CD4-positive, alpha-beta T cell (primary cell): ENCODE results near the gene ZHX3. TPM values are rescaled to one million over a fixed set of nuclear protein-coding genes. Genes with fewer than 3 reads are reported as not detected.

ENCODE experiments used
- ATAC-seq: fragments of 200-7000 bp; cut with Tn5 transposase; one replicate; pipeline ENCODE4 v1.10.0; 2022; ENCODE audit warnings: mild to moderate bottlenecking; ENCODE audit not compliant: poor library complexity
- CTCF ChIA-PET: fragments of 350-600 bp; sonication (Branson Sonifier 250); formaldehyde crosslinking; loops from one replicate; lab custom pipeline; 2021; ENCODE audit warnings: antibody characterized with exemption, inconsistent platforms; lab: Charles Lee
- POLR2A ChIA-PET: fragments of 350-600 bp; sonication (Branson Sonifier 250); formaldehyde crosslinking; loops from one replicate; lab custom pipeline; 2021; ENCODE audit warnings: antibody characterized with exemption, inconsistent platforms; lab: Charles Lee
- DNase-seq, 14 experiments: peaks; one replicate each; pipeline ENCODE4 v3.0.0-alpha.2; 2013 to 2020; ENCODE audit warnings: mixed read lengths in 2 of 14
- H3K27ac ChIP-seq, 2 donors: one replicate each; pipeline versions ENCODE4 v1.5.1 to v1.7.0; 2013; ENCODE audit warnings: low read length in 2 of 2, low read depth in 1 of 2, mild to moderate bottlenecking in 1 of 2
- H3K27me3 ChIP-seq, 2 experiments: 1 replicate in 1 of 2; 2 replicates in 1 of 2; pipeline versions ENCODE4 v1.6.1 to v1.7.0; 2013; ENCODE audit warnings: low read length in 2 of 2, control low read depth in 1 of 2, mild to moderate bottlenecking in 1 of 2, moderate library complexity in 1 of 2; ENCODE audit not compliant: insufficient read depth in 2 of 2, control insufficient read depth in 1 of 2
- H3K36me3 ChIP-seq: one replicate; pipeline ENCODE4 v1.6.1; 2013; ENCODE audit warnings: low read length, control low read depth; ENCODE audit not compliant: insufficient read depth
- H3K4me1 ChIP-seq: one replicate; pipeline ENCODE4 v1.6.1; 2013; ENCODE audit warnings: low read length, control low read depth; ENCODE audit not compliant: insufficient read depth
- H3K4me3 ChIP-seq: one replicate; pipeline ENCODE4 v1.5.1; 2013; ENCODE audit warnings: mild to moderate bottlenecking, low read length, moderate library complexity
- H3K9me3 ChIP-seq, 2 experiments: 1 replicate in 1 of 2; 2 replicates in 1 of 2; pipeline versions ENCODE4 v1.6.1 to v1.7.0; 2013; ENCODE audit warnings: low read length in 2 of 2, mild to moderate bottlenecking in 2 of 2, control low read depth in 1 of 2, moderate library complexity in 1 of 2; ENCODE audit not compliant: control insufficient read depth in 1 of 2, insufficient read depth in 1 of 2
- H3K27ac Mint-ChIP-seq: one replicate; pipeline ENCODE4 v1.8.0; 2020; ENCODE audit warnings: mixed read lengths
- H3K27me3 Mint-ChIP-seq: one replicate; pipeline ENCODE4 v1.8.0; 2021; ENCODE audit warnings: mixed read lengths
- H3K36me3 Mint-ChIP-seq: one replicate; pipeline ENCODE4 v1.8.0; 2021; ENCODE audit warnings: low read depth, mixed read lengths
- H3K4me1 Mint-ChIP-seq: one replicate; pipeline ENCODE4 v1.8.0; 2021; ENCODE audit warnings: low read depth, mixed read lengths
- H3K4me3 Mint-ChIP-seq: one replicate; pipeline ENCODE4 v1.8.0; 2020; ENCODE audit warnings: mild to moderate bottlenecking, mixed read lengths
- H3K9me3 Mint-ChIP-seq: one replicate; pipeline ENCODE4 v1.8.0; 2020; ENCODE audit warnings: mixed read lengths
- intact Hi-C, 2 experiments: fragments of 100-400 bp; cut with DNase I in 1 of 2; cut with micrococcal nuclease in 1 of 2; formaldehyde crosslinking; loops; one replicate each; pipeline versions ENCODE4 v1.15.1 to v1.9.0; 2023 to 2025; cut with DNase I, micrococcal nuclease
- total RNA-seq, 174 experiments: library from RNA in 2 of 174; stranded (reverse) in 2 of 174; gene quantifications; one replicate each; pipeline ENCODE4 v1.2.3 and lab custom pipeline; 2021 to 2026
- TF ChIP-seq, protein P1 (sequence below): fragments of 200-600 bp; IDR thresholded peaks from one replicate; pipeline ENCODE4 v1.8.0; 2022; ENCODE audit warnings: antibody characterized with exemption, mild to moderate bottlenecking

Gene ZHX3
- total RNA-seq, 2 experiments from 2014 or later, result 6.6 to 7.6 TPM

DNA sequence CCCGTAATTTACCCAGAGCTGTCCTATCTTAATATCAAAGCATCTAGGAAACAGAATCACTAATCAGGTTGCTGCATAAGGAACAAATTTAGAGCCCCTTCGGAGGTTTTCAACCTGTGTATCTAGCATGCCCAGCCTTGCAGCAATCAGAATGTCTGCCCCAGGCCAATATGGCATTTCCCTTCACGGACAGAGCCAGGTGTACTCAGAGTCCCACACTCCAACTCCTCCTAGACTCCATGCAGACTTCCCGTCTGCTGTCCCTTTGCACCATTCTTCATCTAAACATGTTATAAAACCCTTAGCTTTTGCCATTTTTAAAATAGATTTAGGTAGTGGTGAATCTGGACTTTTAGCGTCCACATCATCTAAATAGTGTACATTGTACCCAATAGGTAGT, 61.0 kb downstream of the ZHX3 start:
- ATAC-seq, result no peak
- no peak overlapping the region for H3K4me3 Mint-ChIP-seq

DNA sequence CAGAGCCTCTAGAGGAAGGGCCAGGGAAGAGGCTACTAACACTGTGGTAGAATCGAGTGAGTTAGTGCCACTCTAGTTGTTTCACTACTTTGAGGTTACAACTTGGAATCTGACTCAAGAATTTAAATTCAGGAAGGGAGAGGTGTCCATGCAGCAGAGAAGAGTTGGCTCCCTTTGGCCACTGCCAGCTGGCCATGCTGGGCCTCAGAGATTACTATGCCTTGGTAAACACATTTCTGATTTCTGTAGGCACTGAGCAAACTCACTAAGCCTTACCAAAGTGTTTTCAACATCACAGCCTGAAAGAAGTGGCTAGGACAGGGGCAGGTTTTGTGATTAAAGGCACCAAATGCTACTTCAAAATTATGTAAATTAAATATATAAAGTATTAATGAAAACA, 61.9 kb downstream of the ZHX3 start:
- DNase-seq, result no peak
- Histone ChIP-seq H3K27me3 (no peaks in the 10 kb centered on the region), H3K27ac (no peak overlapping the region), H3K9me3 (no peaks in the 10 kb centered on the region), H3K36me3 (no peaks in the 10 kb centered on the region), H3K4me3 (no peak overlapping the region), H3K4me1 (no peaks in the 10 kb centered on the region)
- H3K27ac Mint-ChIP-seq, result no peak overlapping the region
- intact Hi-C loops, result no loop called here
- no peaks in the 10 kb centered on the region for H3K36me3 Mint-ChIP-seq
- H3K4me3 Mint-ChIP-seq, result no peak overlapping the region
- TF ChIP-seq, protein P1, sequence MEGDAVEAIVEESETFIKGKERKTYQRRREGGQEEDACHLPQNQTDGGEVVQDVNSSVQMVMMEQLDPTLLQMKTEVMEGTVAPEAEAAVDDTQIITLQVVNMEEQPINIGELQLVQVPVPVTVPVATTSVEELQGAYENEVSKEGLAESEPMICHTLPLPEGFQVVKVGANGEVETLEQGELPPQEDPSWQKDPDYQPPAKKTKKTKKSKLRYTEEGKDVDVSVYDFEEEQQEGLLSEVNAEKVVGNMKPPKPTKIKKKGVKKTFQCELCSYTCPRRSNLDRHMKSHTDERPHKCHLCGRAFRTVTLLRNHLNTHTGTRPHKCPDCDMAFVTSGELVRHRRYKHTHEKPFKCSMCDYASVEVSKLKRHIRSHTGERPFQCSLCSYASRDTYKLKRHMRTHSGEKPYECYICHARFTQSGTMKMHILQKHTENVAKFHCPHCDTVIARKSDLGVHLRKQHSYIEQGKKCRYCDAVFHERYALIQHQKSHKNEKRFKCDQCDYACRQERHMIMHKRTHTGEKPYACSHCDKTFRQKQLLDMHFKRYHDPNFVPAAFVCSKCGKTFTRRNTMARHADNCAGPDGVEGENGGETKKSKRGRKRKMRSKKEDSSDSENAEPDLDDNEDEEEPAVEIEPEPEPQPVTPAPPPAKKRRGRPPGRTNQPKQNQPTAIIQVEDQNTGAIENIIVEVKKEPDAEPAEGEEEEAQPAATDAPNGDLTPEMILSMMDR, result no peak
- no peaks in the 10 kb centered on the region for H3K4me1 Mint-ChIP-seq
- POLR2A ChIA-PET, result no interaction called here
- H3K9me3 Mint-ChIP-seq, result no peaks in the 10 kb centered on the region
- no peaks in the 10 kb centered on the region for H3K27me3 Mint-ChIP-seq
- no peak for ATAC-seq
- CTCF ChIA-PET, result no interaction called here

More for the DNA sequence above, 61.0 kb downstream of the ZHX3 start:
- Histone ChIP-seq H3K9me3 (no peaks in the 10 kb centered on the region), H3K4me3 (no peak overlapping the region), H3K36me3 (no peaks in the 10 kb centered on the region), H3K27ac (no peak overlapping the region), H3K27me3 (no peaks in the 10 kb centered on the region), H3K4me1 (no peaks in the 10 kb centered on the region)
- intact Hi-C loops, result no loop called here
- no peak for DNase-seq
- Mint-ChIP-seq H3K36me3 (no peaks in the 10 kb centered on the region), H3K4me1 (no peaks in the 10 kb centered on the region), H3K27me3 (no peaks in the 10 kb centered on the region), H3K27ac (no peak overlapping the region), H3K9me3 (no peaks in the 10 kb centered on the region)
- ChIA-PET CTCF (no interaction called here), POLR2A (no interaction called here)
- TF ChIP-seq, protein P1, result no peak

DNA sequence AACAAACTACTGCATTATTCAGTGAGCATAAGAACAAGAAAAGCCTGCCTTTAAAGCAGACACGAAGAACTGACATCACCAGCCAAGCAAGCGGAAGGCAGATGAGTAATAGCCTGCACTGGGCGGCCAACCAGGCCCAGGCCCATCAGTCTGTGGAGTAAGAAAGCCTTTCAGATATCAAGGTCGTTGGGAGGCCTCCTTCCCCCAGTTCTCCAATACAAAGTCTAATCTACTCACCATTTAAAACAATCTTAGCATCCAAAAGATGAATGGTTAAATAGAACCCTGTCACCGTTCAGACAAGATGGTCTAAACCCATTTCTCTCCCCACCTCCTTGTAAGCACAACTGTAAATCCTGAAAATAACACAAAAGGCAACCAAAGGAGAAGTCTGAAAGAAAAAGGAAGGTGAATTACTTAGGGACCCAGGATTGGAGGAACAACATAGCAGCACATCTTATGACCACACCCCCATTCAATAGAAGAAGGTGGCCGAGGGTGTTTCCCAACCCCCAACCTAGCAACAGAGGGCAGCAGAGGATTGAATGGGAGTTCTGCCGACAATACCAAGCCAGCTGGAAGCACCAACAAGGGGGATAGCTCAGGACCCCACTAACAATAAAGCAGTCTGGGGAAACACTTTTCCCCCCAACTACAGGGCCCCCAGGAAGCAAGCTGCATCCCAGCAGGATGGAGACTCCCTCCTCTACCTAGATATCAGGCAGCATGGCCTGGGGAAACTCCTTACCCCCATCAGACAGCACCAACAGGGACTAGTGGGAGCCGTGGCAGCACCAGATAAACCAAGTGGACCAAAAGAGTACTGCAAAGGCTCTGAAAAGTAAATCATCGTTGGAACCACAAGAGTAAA, 67.9 kb downstream of the ZHX3 start:
- H3K9me3 ChIP-seq, result no peaks in the 10 kb centered on the region
- intact Hi-C loops, result no loop called here
- H3K36me3 ChIP-seq, result no peaks in the 10 kb centered on the region
- DNase-seq (no peak), ATAC-seq (no peak)
- H3K4me3 Mint-ChIP-seq, result no peak overlapping the region
- H3K9me3 Mint-ChIP-seq, result no peaks in the 10 kb centered on the region
- no peak overlapping the region for H3K27ac Mint-ChIP-seq
- TF ChIP-seq, protein P1, result no peak
- ChIA-PET POLR2A (no interaction called here), CTCF (no interaction called here)
- no peaks in the 10 kb centered on the region for H3K4me1 ChIP-seq
- H3K4me3 ChIP-seq, result no peak overlapping the region
- H3K36me3 Mint-ChIP-seq, result no peaks in the 10 kb centered on the region
- peaks cover 8% of the 10 kb centered on the region for H3K4me1 Mint-ChIP-seq
- no peaks in the 10 kb centered on the region for H3K27me3 ChIP-seq
- no peak overlapping the region for H3K27ac ChIP-seq
- H3K27me3 Mint-ChIP-seq, result no peaks in the 10 kb centered on the region
